Measurements from ENCODE around the gene MORN4. TPM values are rescaled to one million over a fixed set of nuclear protein-coding genes. Genes with fewer than 3 reads are reported as not detected.
"Not testable (repeated sequence)": the region's sequence is repeated elsewhere in the genome, so short reads cannot be mapped to it uniquely, and the experiment has no call there.

The MORN4 gene
- total RNA-seq, 5 donors from 2014 or later (not counting 1 experiment from before 2014, with no cell fraction given) = 0.84 to 4.4 (median 1.5) TPM

- DNase-seq = no peak
- H3K9me3 Mint-ChIP-seq = no peaks in the 10 kb centered on the region
- H3K27ac Mint-ChIP-seq = no peak overlapping the region
- ATAC-seq (replicated peaks in 1 of 4) = no peak
- H3K27me3 Mint-ChIP-seq = peaks cover 0 to 2% of the 10 kb centered on the region in 2 donors
- Histone ChIP-seq H3K4me1 (ENCODE audit: control insufficient read depth in 1 of 2, extremely low read depth in 1 of 2, insufficient read depth in 2 of 2, low read length in 2 of 2) (no peaks in the 10 kb centered on the region), H3K27ac (ENCODE audit: low read length) (no peak overlapping the region), H3K9me3 (no peaks in the 10 kb centered on the region), H3K36me3 (ENCODE audit: control insufficient read depth in 2 of 2, extremely low read depth in 1 of 2, insufficient read depth in 1 of 2, low read length in 1 of 2) (no peaks in the 10 kb centered on the region), H3K4me3 (ENCODE audit: control insufficient read depth in 1 of 2, extremely low read depth in 1 of 2, low read length in 1 of 2) (no peak overlapping the region), H3K27me3 (replicated peaks in 1 of 2; ENCODE audit: control insufficient read depth in 2 of 2, extremely low read depth in 1 of 2, insufficient read depth in 2 of 2, low read length in 1 of 2) (peaks cover 0 to 20% of the 10 kb centered on the region in 2 experiments)
- H3K4me3 Mint-ChIP-seq = no peak overlapping the region
- no peaks in the 10 kb centered on the region for H3K4me1 Mint-ChIP-seq
- ChIA-PET CTCF (interaction anchor here in 1 of 2 donors (1.2 kb wide), 1 partner anchor 8 kb away, joined by 3 read pairs; the partner anchor contains the start of gene ANKRD2), POLR2A (no interaction called here)
- WGBS (ENCODE audit: insufficient coverage) = 85% methylated on average over 4 of the region's 9 CpGs
- no peaks in the 10 kb centered on the region for H3K36me3 Mint-ChIP-seq
Measured at GRCh38 chr10:97580421-97581367, 52.6 kb downstream of the MORN4 start.

- ChIA-PET POLR2A (no interaction called here), CTCF (interaction anchor here in 1 of 2 donors (0.7 kb wide), 1 partner anchor 1919 kb away, joined by 3 read pairs; no protein-coding TSS in a partner anchor)
- DNase-seq (no peak), ATAC-seq (replicated peaks in 1 of 4) (no peak)
- Mint-ChIP-seq H3K4me1 (no peaks in the 10 kb centered on the region), H3K27me3 (peaks cover 0 to 2% of the 10 kb centered on the region in 2 donors), H3K9me3 (no peaks in the 10 kb centered on the region), H3K4me3 (no peak overlapping the region), H3K27ac (no peak overlapping the region), H3K36me3 (no peaks in the 10 kb centered on the region)
- Histone ChIP-seq H3K4me1 (ENCODE audit: control insufficient read depth in 1 of 2, extremely low read depth in 1 of 2, insufficient read depth in 2 of 2, low read length in 2 of 2) (no peaks in the 10 kb centered on the region), H3K9me3 (no peaks in the 10 kb centered on the region), H3K27ac (ENCODE audit: low read length) (no peak overlapping the region), H3K36me3 (ENCODE audit: control insufficient read depth in 2 of 2, extremely low read depth in 1 of 2, insufficient read depth in 1 of 2, low read length in 1 of 2) (no peaks in the 10 kb centered on the region), H3K4me3 (ENCODE audit: control insufficient read depth in 1 of 2, extremely low read depth in 1 of 2, low read length in 1 of 2) (no peak overlapping the region), H3K27me3 (replicated peaks in 1 of 2; ENCODE audit: control insufficient read depth in 2 of 2, extremely low read depth in 1 of 2, insufficient read depth in 2 of 2, low read length in 1 of 2) (peaks cover 0 to 21% of the 10 kb centered on the region in 2 experiments)
- 60% methylated on average over 32 of the region's 40 CpGs for WGBS (ENCODE audit: insufficient coverage)
Measured at GRCh38 chr10:97578171-97578844, 55.0 kb downstream of the MORN4 start.

GRCh38 chr10:97577701-97578100 lies 55.6 kb downstream of the MORN4 start:
- no peak overlapping the region for H3K4me3 Mint-ChIP-seq
- H3K9me3 Mint-ChIP-seq = no peaks in the 10 kb centered on the region
- POLR2A ChIA-PET = interaction anchor here in 1 of 2 donors (0.5 kb wide), 1 partner anchor 532 kb away, joined by 4 read pairs; no protein-coding TSS in a partner anchor
- ATAC-seq (replicated peaks in 1 of 4) (no peak), DNase-seq (no peak)
- peaks cover 0 to 4% of the 10 kb centered on the region in 2 donors for H3K27me3 Mint-ChIP-seq
- no peak overlapping the region for H3K27ac Mint-ChIP-seq
- CTCF ChIA-PET = no interaction called here
- Histone ChIP-seq H3K27ac (ENCODE audit: low read length) (no peak overlapping the region), H3K4me3 (ENCODE audit: control insufficient read depth in 1 of 2, extremely low read depth in 1 of 2, low read length in 1 of 2) (no peak overlapping the region), H3K36me3 (ENCODE audit: control insufficient read depth in 2 of 2, extremely low read depth in 1 of 2, insufficient read depth in 1 of 2, low read length in 1 of 2) (no peaks in the 10 kb centered on the region), H3K27me3 (replicated peaks in 1 of 2; ENCODE audit: control insufficient read depth in 2 of 2, extremely low read depth in 1 of 2, insufficient read depth in 2 of 2, low read length in 1 of 2) (peaks cover 0 to 23% of the 10 kb centered on the region in 2 experiments), H3K4me1 (ENCODE audit: control insufficient read depth in 1 of 2, extremely low read depth in 1 of 2, insufficient read depth in 2 of 2, low read length in 2 of 2) (no peaks in the 10 kb centered on the region), H3K9me3 (no peaks in the 10 kb centered on the region)
- no peaks in the 10 kb centered on the region for H3K36me3 Mint-ChIP-seq
- 58% methylated on average over 7 of the region's 9 CpGs for WGBS (ENCODE audit: insufficient coverage)
- H3K4me1 Mint-ChIP-seq = no peaks in the 10 kb centered on the region

GRCh38 chr10:97576487-97576886 lies 56.8 kb downstream of the MORN4 start:
- ChIA-PET POLR2A (interaction anchor here in 1 of 2 donors (0.6 kb wide), 1 partner anchor 32 kb away, joined by 4 read pairs; no protein-coding TSS in a partner anchor), CTCF (interaction anchor here (0.5 to 0.6 kb wide), 3 partner anchors 15 to 84 kb away, joined by 3 to 6 read pairs (median 5); no protein-coding TSS in a partner anchor)
- not testable (repeated sequence) for DNase-seq; H3K36me3 Mint-ChIP-seq; H3K36me3 ChIP-seq (ENCODE audit: control insufficient read depth in 2 of 2, extremely low read depth in 1 of 2, insufficient read depth in 1 of 2, low read length in 1 of 2); H3K27ac Mint-ChIP-seq; H3K9me3 ChIP-seq; ATAC-seq (replicated peaks in 1 of 4); H3K4me3 Mint-ChIP-seq; H3K4me3 ChIP-seq (ENCODE audit: control insufficient read depth in 1 of 2, extremely low read depth in 1 of 2, low read length in 1 of 2); H3K27me3 Mint-ChIP-seq; H3K27ac ChIP-seq (ENCODE audit: low read length); H3K4me1 ChIP-seq (ENCODE audit: control insufficient read depth in 1 of 2, extremely low read depth in 1 of 2, insufficient read depth in 2 of 2, low read length in 2 of 2); H3K9me3 Mint-ChIP-seq; H3K4me1 Mint-ChIP-seq
- H3K27me3 ChIP-seq (replicated peaks in 1 of 2; ENCODE audit: control insufficient read depth in 2 of 2, extremely low read depth in 1 of 2, insufficient read depth in 2 of 2, low read length in 1 of 2) = peaks cover 0 to 20% of the 10 kb centered on the region in 2 experiments
- WGBS (ENCODE audit: insufficient coverage) = no CpG with 5 or more reads among the region's 5 CpGs

- no peak for DNase-seq
- no peaks in the 10 kb centered on the region for H3K4me1 ChIP-seq (ENCODE audit: control insufficient read depth in 1 of 2, extremely low read depth in 1 of 2, insufficient read depth in 2 of 2, low read length in 2 of 2)
- H3K9me3 ChIP-seq = no peaks in the 10 kb centered on the region
- no peaks in the 10 kb centered on the region for H3K4me1 Mint-ChIP-seq
- no peak overlapping the region for H3K27ac Mint-ChIP-seq
- ATAC-seq (replicated peaks in 1 of 4) = no peak
- 83% methylated on average over 4 of the region's 6 CpGs for WGBS (ENCODE audit: insufficient coverage)
- H3K27me3 ChIP-seq (replicated peaks in 1 of 2; ENCODE audit: control insufficient read depth in 2 of 2, extremely low read depth in 1 of 2, insufficient read depth in 2 of 2, low read length in 1 of 2) = peaks cover 0 to 20% of the 10 kb centered on the region in 2 experiments
- H3K4me3 ChIP-seq (ENCODE audit: control insufficient read depth in 1 of 2, extremely low read depth in 1 of 2, low read length in 1 of 2) = no peak overlapping the region
- H3K36me3 Mint-ChIP-seq = no peaks in the 10 kb centered on the region
- no peaks in the 10 kb centered on the region for H3K36me3 ChIP-seq (ENCODE audit: control insufficient read depth in 2 of 2, extremely low read depth in 1 of 2, insufficient read depth in 1 of 2, low read length in 1 of 2)
- peaks cover 0 to 4% of the 10 kb centered on the region in 2 donors for H3K27me3 Mint-ChIP-seq
- H3K4me3 Mint-ChIP-seq = no peak overlapping the region
- POLR2A ChIA-PET = no interaction called here
- CTCF ChIA-PET = interaction anchor here (0.5 to 1.1 kb wide), 5 partner anchors 10 to 326 kb away, joined by 3 to 5 read pairs (median 3); no protein-coding TSS in a partner anchor
- H3K9me3 Mint-ChIP-seq = no peaks in the 10 kb centered on the region
- no peak overlapping the region for H3K27ac ChIP-seq (ENCODE audit: low read length)
Measured at GRCh38 chr10:97575127-97575668, 58.1 kb downstream of the MORN4 start.
